ENCODE data around the gene HERPUD1. TPM values are rescaled to one million over a fixed set of nuclear protein-coding genes. Genes with fewer than 3 reads are reported as not detected.

HERPUD1 gene
- total RNA-seq, 1 donor from 2014 or later = 60.8 TPM

GRCh38 chr16:56961386-56961785 lies 29.4 kb downstream of the HERPUD1 start:
- Mint-ChIP-seq H3K4me1 (ENCODE audit: unreplicated experiment) (peaks cover 15% of the 10 kb centered on the region), H3K4me3 (ENCODE audit: unreplicated experiment) (no peak overlapping the region), H3K27me3 (ENCODE audit: unreplicated experiment) (peaks cover 5% of the 10 kb centered on the region), H3K27ac (ENCODE audit: unreplicated experiment) (no peak overlapping the region), H3K9me3 (ENCODE audit: unreplicated experiment) (no peaks in the 10 kb centered on the region), H3K36me3 (ENCODE audit: low read depth, unreplicated experiment) (no peaks in the 10 kb centered on the region)
- TF ChIP-seq, protein P1, sequence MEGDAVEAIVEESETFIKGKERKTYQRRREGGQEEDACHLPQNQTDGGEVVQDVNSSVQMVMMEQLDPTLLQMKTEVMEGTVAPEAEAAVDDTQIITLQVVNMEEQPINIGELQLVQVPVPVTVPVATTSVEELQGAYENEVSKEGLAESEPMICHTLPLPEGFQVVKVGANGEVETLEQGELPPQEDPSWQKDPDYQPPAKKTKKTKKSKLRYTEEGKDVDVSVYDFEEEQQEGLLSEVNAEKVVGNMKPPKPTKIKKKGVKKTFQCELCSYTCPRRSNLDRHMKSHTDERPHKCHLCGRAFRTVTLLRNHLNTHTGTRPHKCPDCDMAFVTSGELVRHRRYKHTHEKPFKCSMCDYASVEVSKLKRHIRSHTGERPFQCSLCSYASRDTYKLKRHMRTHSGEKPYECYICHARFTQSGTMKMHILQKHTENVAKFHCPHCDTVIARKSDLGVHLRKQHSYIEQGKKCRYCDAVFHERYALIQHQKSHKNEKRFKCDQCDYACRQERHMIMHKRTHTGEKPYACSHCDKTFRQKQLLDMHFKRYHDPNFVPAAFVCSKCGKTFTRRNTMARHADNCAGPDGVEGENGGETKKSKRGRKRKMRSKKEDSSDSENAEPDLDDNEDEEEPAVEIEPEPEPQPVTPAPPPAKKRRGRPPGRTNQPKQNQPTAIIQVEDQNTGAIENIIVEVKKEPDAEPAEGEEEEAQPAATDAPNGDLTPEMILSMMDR (IDR thresholded peaks at IDR 0.05; ENCODE audit: unreplicated experiment) = no peak
- no peak for DNase-seq (ENCODE audit: low spot score)

GRCh38 chr16:56961851-56962281 lies 29.9 kb downstream of the HERPUD1 start, which contains the start of gene CETP:
CETP (plus strand) TSS chr16:56961950; CDS start chr16:56961980, 30 bp downstream.
- H3K36me3 Mint-ChIP-seq (ENCODE audit: low read depth, unreplicated experiment) = no peaks in the 10 kb centered on the region
- no peak for DNase-seq (ENCODE audit: low spot score)
- H3K4me3 Mint-ChIP-seq (ENCODE audit: unreplicated experiment) = no peak within 1 kb of the TSS
- no peaks in the 10 kb centered on the region for H3K9me3 Mint-ChIP-seq (ENCODE audit: unreplicated experiment)
- TF ChIP-seq, protein P1 (IDR thresholded peaks at IDR 0.05; ENCODE audit: unreplicated experiment) = no peak
- H3K27me3 Mint-ChIP-seq (ENCODE audit: unreplicated experiment) = peaks cover 5% of the 10 kb centered on the region
- H3K4me1 Mint-ChIP-seq (ENCODE audit: unreplicated experiment) = peaks cover 15% of the 10 kb centered on the region
- H3K27ac Mint-ChIP-seq (ENCODE audit: unreplicated experiment) = no peak within 1 kb of the TSS

GRCh38 chr16:56964243-56965148 lies 32.6 kb downstream of the HERPUD1 start:
- Mint-ChIP-seq H3K27ac (ENCODE audit: unreplicated experiment) (no peak overlapping the region), H3K9me3 (ENCODE audit: unreplicated experiment) (no peaks in the 10 kb centered on the region), H3K36me3 (ENCODE audit: low read depth, unreplicated experiment) (no peaks in the 10 kb centered on the region), H3K4me1 (ENCODE audit: unreplicated experiment) (peaks cover 23% of the 10 kb centered on the region), H3K4me3 (ENCODE audit: unreplicated experiment) (no peak overlapping the region), H3K27me3 (ENCODE audit: unreplicated experiment) (peaks cover 5% of the 10 kb centered on the region)
- TF ChIP-seq, protein P1 (IDR thresholded peaks at IDR 0.05; ENCODE audit: unreplicated experiment) = peak; percentile 99
- DNase-seq (ENCODE audit: low spot score) = peak; percentile 95

GRCh38 chr16:56965149-56966092 lies 33.5 kb downstream of the HERPUD1 start:
- H3K4me3 Mint-ChIP-seq (ENCODE audit: unreplicated experiment) = no peak overlapping the region
- no peaks in the 10 kb centered on the region for H3K36me3 Mint-ChIP-seq (ENCODE audit: low read depth, unreplicated experiment)
- peaks cover 21% of the 10 kb centered on the region for H3K4me1 Mint-ChIP-seq (ENCODE audit: unreplicated experiment)
- H3K27ac Mint-ChIP-seq (ENCODE audit: unreplicated experiment) = no peak overlapping the region
- H3K9me3 Mint-ChIP-seq (ENCODE audit: unreplicated experiment) = no peaks in the 10 kb centered on the region
- TF ChIP-seq, protein P1 (IDR thresholded peaks at IDR 0.05; ENCODE audit: unreplicated experiment) = no peak
- DNase-seq (ENCODE audit: low spot score) = no peak
- peaks cover 3% of the 10 kb centered on the region for H3K27me3 Mint-ChIP-seq (ENCODE audit: unreplicated experiment)
